ENCODE data around the gene ARL6.
"Not testable (repeated sequence)": the region's sequence is repeated elsewhere in the genome, so short reads cannot be mapped to it uniquely, and the experiment has no call there.

The ARL6 gene

DNA sequence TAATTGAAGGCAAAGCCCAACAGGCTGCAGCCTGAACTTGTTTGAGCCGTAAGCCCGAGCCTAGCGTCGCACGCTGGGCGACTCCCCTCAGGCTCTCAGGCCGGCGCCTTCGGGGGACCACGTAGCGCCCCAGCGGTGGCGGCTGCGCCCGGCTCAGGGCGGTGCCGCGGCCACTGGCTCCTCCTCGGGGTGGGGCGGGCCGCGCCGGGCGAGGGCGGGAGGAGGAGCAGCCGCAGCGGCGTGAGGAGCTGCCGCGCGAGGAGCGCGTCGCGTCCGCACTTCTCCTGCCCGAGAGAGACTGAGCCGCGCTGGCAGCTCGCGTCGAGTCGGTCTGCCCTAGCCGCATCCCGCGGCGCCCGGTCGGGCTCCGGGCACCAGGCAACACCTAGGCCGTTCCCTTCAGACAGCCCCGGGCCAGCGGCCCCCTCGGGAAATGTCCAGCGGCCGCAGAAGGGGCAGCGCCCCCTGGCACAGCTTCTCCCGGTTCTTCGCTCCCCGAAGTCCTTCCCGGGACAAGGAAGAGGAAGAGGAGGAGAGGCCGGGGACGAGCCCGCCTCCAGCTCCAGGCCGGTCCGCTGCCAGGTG is 57.3 kb downstream of the ARL6 start, which contains the start of gene CRYBG3:
Gene CRYBG3 (plus strand): TSS at position 238 of the 585 bp plus-strand sequence. CDS start 196 bp downstream, at position 434.
- DNase-seq = peak; percentile 83

DNA sequence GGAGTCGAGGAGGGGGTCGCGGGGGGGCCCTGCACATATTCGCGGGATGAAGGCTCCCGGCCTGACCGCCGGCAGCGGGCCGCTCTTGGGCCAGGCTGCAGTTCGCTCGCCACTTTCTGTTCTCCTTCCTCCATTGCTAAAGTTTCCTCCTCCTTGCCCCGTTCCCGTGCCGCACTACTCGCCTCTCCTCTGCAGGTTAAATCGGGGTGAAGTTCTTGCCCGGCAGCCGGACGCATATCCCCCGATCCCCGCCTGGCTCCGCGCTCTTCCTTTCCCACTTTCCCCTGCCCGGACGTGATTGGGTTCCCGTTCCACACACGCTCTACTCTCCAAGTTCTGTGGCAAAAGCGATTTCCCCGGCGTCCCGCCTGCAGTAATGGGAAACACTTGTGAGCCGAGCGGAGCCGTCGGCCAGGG is 57.8 kb downstream of the ARL6 start:
- peak; percentile 16 for DNase-seq

DNA sequence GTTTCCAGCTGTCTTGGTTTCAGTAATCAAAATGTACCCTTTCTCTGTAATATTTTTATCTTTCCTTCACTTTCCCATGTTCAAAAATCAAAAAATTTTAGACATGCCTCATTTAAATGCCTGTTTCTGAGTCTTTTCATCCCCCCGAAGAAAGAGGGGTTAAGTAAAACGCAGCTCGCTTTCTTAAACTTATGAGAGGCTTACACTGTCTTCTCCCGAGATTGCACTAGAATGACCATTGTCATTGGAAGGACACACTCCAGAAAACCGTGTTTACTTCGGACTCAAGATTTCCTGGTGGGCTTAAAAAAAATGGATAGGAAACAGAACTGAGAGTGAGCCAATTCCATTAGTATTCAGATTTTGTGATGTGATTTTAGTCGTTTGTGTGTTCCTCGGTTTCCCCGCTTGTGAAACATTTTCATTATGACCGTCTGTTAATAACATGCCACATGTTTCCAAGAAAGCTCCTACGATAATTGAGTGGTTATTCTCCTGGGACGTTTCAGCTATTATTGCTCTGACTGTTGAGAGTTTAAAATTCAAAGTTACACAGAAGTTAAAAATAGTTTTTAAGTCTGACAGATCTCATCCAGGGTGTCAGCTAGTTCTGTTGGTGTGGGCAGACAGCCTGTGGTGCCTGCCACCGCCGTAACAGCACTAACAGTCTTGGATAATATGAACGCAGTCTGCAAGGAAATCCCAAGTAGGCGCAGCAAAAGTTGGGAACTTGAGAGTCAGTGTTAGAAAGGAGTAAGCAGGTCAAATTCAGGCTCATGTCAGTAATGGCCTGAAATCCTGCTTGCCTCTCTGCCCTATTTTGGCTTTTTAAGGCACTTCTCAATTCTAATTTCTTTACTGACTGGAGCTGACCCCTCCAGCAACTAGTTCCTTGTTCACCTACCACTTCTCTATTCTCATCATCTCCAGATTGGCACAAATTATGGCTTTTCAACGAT is 58.8 kb downstream of the ARL6 start:
- DNase-seq = no peak

DNA sequence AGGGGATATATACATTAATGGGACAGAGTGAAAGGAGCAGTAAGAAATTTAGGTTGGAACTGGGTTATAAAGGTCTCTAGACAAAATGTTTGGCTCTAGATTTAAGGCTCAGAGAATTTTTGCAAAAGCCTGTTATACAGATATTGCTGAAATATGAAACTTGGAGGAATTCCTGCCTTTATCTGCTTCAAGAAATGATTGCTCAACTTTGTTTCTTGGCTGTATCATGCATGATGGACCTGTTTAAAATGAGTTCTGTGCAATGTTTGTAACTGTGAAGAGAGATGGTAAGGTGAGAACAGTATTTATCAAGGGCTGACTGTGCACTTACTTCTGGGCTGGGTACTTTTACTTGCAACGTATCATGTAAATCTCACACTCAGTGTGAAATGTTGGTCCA is 60.5 kb downstream of the ARL6 start:
- no peak for DNase-seq

DNA sequence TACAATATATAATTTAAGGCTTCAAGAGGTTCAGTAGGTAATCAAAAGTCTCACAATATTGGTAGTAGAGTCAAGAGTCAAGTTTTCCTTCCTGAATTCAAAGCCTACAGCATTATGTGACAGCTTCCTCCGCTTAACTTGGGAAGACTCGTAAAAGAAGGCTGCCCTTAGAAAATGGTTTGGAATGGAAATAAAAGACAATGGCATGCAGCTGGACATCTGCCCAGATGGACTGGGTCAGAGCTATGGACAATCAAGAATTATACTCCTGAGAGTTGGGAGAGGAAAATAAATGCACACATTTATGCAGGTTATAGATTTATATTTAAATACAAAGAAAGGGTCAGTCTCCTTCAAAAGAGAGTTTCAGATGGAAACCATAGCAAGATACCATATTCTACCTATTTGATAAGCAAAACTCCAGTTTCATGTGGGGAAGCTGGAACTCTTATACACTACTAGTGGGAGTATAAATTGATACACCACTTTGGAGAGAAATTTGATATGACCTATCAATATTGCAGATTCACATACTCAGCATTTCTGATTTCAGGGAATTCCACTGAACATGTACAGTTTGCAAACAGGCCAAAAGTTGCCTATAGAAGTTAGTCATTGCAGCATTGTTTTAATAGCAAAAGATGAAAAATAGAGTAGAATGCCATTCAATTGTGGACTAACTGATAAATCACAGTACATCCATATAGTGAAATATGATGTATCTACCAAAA is 63.3 kb downstream of the ARL6 start:
- DNase-seq = no peak

DNA sequence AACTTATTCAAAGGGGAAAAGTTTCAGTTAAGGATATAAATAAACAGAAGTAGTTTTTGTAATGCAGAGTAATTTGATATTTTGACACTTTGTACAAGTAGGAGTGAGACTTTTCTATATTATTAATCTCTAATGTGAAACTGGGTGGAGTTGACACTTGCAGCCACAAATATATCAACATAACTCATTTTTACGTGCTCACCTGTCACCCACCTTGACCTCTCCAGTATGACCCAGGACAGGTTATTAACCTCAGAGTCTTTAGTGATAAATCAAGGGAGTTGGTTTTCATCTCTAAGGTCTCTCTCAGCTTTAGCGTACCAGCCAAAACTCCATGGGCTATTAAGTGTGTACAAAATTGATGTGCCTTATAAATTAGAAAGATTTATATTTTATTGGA is 64.6 kb downstream of the ARL6 start:
- no peak for DNase-seq

DNA sequence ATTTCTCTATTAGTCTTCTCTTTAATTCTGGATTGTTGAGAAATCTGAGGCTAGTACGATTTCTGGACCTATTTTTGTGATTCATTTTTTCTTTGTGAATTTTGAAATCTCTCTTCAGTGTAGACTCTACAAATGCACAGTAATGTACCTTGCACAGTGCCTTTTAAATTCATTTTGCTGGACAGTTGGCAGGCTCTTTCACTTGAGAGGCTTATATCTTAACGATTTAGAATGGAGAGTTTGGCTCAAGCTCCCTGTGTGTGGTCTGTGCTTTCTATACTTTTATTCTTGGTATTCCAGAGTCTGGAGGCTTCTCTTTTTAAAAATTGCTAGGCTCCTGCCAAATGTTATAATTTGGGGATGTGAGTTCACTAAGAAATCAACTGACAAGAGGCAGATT is 66.1 kb downstream of the ARL6 start:
- peak; percentile 25 for DNase-seq

DNA sequence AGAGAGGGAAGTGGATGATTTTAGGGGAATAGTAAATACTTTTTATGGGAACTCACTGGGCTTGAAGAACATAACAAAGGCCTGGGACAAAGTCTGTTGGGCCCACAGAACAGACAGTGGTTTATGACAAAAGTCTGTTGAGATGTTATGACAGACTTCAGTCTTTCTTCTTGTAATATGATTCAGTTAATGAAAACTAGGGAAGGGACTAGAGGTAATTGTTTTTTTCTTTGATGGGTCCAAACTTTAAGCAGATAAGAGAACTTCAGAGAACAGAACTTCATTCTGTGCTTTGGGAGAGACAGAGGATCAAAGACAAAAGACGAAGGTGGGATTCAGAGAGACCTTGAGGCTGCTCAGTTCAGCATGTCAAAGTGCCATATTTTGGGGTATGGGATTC is 66.6 kb downstream of the ARL6 start:
- no peak for DNase-seq

DNA sequence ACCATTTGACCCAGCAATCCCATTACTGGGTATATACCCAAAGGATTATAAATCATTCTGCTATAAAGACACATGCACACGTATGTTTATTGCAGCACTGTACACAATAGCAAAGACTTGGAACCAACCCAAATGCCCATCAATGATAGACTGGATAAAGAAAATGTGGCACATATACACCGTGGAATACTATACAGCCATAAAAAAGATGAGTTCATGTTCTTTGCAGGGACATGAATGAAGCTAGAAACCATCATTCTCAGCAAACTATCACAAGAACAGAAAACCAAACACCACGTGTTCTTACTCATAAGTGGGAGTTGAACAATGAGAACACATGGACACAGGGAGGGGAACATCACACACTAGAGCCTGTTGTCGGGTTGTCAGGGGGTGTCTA is 68.6 kb downstream of the ARL6 start:
- not testable (repeated sequence) for DNase-seq

DNA sequence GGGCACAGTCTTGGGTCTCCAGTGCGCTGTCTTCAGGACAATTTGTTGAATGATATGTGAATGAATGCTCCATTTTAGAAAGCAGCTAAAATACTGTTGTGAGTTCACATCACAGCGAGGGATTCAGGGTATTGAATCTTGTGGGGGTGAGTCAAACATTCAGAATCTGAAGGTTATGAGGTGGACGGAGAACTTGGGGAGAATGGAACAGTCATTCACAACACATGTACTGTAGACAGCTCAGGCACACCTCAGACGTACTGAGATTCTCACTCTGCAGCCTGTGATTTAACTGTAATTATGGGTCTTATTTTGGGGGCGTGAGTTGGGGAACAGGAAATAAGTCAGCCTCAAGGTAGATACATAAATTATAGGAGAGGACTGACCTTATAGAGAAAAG is 71.2 kb downstream of the ARL6 start:
- no peak for DNase-seq

DNA sequence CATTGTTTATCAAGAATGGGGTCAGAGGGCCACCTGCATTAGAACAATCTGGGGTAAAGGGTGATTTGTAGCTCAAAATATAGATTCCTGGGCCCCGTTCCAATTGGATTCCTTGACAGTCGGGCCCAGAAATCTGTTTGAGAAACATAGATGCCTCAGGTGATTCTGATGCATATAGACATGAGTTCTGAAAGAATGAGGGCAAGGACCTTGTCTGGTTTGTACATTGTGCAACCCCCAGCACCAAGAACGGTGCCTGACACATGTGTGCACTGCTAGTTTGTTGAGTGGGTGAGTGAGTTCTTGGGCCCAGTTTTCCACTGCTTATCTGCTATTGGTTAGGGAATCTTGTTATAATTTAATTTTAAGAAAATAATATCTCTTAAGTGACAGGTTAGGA is 73.8 kb downstream of the ARL6 start:
- DNase-seq = no peak

DNA sequence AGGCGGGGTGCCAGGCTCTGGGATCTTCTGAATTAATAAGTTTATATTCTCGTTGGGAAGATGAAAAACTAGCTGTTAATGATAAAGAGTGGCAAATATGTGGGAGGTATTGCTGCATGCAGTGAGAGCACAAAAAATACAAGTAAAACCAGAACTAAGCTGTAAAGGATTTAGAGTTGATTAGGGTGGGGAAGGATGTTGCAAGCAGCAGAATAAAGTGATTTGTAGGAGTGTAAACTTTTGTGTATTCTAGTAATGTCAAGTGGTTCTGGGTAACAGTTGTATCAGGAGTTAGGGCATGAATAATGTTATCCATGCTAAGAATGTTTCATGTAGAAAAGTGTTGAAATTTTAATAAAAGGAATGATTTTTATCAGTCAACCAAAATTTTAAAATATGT is 75.4 kb downstream of the ARL6 start:
- DNase-seq = no peak

DNA sequence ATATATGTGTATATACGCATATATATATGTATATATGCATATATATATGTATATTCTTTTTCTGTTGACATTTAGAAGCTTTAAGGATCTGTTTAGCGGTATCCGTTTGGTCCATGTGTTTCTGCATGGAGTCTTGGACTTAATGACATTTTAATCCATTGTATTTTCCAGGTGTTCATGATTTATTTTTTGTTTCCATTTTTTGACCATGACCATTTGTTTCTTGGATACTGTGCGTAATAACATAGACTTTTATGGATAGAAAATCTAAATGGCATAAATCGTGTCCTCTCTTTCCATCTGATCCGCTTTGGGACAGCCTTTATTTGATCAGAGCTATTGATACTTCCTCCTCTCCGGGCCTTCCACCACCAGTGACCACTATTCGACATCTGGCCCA is 76.7 kb downstream of the ARL6 start:
- DNase-seq = no peak

DNA sequence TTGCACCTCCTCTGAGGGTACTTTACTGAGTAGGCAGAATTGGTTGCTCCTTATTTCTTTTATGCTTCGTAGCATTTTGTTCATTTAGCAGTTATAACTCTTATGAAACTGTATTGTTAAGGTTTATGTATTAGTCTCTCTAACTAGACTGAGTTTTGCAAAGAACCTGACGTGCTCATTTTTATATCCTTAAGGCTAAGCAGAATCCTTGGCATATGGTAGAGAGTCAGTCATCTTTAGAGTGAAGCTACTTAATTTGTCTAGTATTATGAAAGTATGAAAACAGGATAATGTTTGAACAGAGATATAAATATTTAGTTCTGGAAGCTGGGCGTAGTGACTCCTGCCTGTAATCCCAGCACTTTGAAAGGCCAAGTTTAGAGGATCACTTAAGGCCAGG is 77.4 kb downstream of the ARL6 start:
- no peak for DNase-seq

DNA sequence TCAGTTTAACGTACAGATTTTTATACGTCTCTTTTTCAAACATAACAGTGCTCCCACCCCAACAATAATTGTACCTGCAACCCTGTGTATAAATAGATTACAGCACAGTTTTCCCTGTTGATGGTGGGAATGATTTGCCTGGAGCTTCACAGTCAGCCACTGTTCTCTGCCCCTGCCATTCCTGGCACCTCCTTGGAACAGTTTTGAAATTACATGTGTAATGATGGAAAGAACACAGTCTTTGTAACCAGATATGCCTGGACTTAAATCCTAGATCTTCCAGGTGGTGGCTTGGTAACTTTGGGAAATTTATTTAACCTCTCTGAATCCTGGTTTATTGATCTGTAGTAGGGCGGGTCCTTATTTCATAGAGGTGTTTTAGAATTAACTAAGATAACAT is 84.2 kb downstream of the ARL6 start:
- no peak for DNase-seq
